Body of pancreas (tissue), 4 donors: ENCODE results near the gene LRR1. TPM values are rescaled to one million over a fixed set of nuclear protein-coding genes. Genes with fewer than 3 reads are reported as not detected.
"Not testable (repeated sequence)": the region's sequence is repeated elsewhere in the genome, so short reads cannot be mapped to it uniquely, and the experiment has no call there.

Experiments
- ATAC-seq: fragments of 150-250 bp; one replicate; pipeline ENCODE4 v1.9.1; 2016
- DNase-seq, 4 donors: peaks; one replicate each; pipeline ENCODE4 v3.0.0-alpha.2; 2019
- H3K27ac ChIP-seq, 4 donors: fragments of 200-600 bp; sonication (generic); 1 replicate in 3 of 4; 2 replicates in 1 of 4; pipeline versions ENCODE4 v1.5.1 to v1.6.1; 2016 to 2019; ENCODE audit warnings: mild to moderate bottlenecking in 1 of 4, mixed read lengths in 1 of 4, moderate library complexity in 1 of 4
- H3K27me3 ChIP-seq, 2 donors: fragments of 200-600 bp; sonication (generic); one replicate each; pipeline ENCODE4 v1.6.0; 2016; ENCODE audit warnings: mild to moderate bottlenecking in 1 of 2
- H3K36me3 ChIP-seq, 2 donors: fragments of 200-600 bp; sonication (generic); replicated peaks in 1 of 2; 2 replicates each; pipeline ENCODE4 v1.5.1; 2016; ENCODE audit warnings: low read depth in 2 of 2; ENCODE audit not compliant: insufficient read depth in 1 of 2
- H3K4me1 ChIP-seq: fragments of 200-600 bp; sonication (generic); one replicate; pipeline ENCODE4 v1.6.0; 2016
- H3K4me3 ChIP-seq, 2 donors: fragments of 200-600 bp; sonication (generic); 1 replicate in 1 of 2; 2 replicates in 1 of 2; pipeline ENCODE4 v1.5.1; 2016 to 2019
- H3K9me3 ChIP-seq, 3 donors: fragments of 200-600 bp; sonication (generic); 1 replicate in 2 of 3; 2 replicates in 1 of 3; pipeline ENCODE4 v1.5.1; 2016
- CTCF ChIP-seq, 7 experiments: fragments of 450-650 bp in 4 of 7; fragments of 200-600 bp in 3 of 7; sonication (generic) in 3 of 7; IDR thresholded peaks; one replicate each; pipeline ENCODE4 v1.5.1; 2016 to 2019; ENCODE audit warnings: antibody characterized with exemption in 7 of 7
- POLR2A ChIP-seq, 3 donors: fragments of 450-650 bp; IDR thresholded peaks; one replicate each; pipeline ENCODE4 v1.6.1; 2016; ENCODE audit warnings: antibody characterized with exemption in 3 of 3, mild to moderate bottlenecking in 2 of 3
- WGBS, 2 donors: methylation state at CpG; one replicate each; pipeline ENCODE4 v1.1.5; 2017; 5-methylcytosine and 5-hydroxymethylcytosine counted together
- intact Hi-C: fragments of 100-400 bp; cut with DNase I; formaldehyde crosslinking; loops from one replicate; pipeline ENCODE4 v1.15.1; 2023
- total RNA-seq, 2 donors: library from RNA; depleted of rRNA; stranded (reverse); fragments of >200 nt; gene quantifications; one replicate each; pipeline ENCODE4 v1.1.0, GENCODE V29; 2016

The LRR1 gene
- total RNA-seq, 2 donors from 2014 or later = 9.6 to 27.0 TPM

GRCh38 chr14:49614196-49614595, 15.5 kb downstream of the LRR1 start:
- Histone ChIP-seq H3K4me3 (no peak overlapping the region), H3K9me3 (no peaks in the 10 kb centered on the region), H3K27me3 (no peaks in the 10 kb centered on the region), H3K27ac (no peak overlapping the region), H3K4me1 (peaks cover 13% of the 10 kb centered on the region), H3K36me3 (peaks cover 0 to 6% of the 10 kb centered on the region in 2 donors)
- intact Hi-C loops = no loop called here
- no peak for TF ChIP-seq POLR2A (IDR thresholded peaks at IDR 0.05)
- no peak for ATAC-seq
- DNase-seq = no peak
- WGBS, 2 donors = 73 to 77% methylated on average over 2 of the region's 2 CpGs

DNA sequence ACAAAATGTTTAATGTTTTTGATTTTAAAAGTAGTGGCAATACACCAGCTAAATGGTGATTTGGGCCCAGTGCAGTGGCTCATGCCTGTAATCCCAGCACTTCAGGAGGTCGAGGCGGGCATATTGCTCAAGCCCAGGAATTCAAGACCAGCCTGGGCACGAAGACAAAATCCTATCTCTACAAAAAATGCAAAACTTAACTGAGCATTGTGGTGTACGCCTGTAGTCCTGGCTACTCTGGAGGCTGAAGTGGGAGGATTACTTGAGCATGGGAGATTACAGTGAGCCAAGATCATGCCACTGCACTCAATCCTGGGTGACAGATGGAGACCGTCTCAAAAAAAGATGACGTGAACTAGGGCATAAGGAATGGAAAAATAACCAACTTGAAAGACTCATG, 17.0 kb downstream of the LRR1 start:
- ATAC-seq (no peak), DNase-seq (no peak)
- WGBS, 2 donors = 76 to 81% methylated on average over 6 of the region's 6 CpGs
- H3K36me3 ChIP-seq = peaks cover 0 to 6% of the 10 kb centered on the region in 2 donors
- H3K27me3 ChIP-seq = no peaks in the 10 kb centered on the region
- no peak overlapping the region for H3K27ac ChIP-seq
- H3K9me3 ChIP-seq = no peaks in the 10 kb centered on the region
- peaks cover 13% of the 10 kb centered on the region for H3K4me1 ChIP-seq
- no peak for TF ChIP-seq CTCF (IDR thresholded peaks at IDR 0.05)
- no peak for TF ChIP-seq POLR2A (IDR thresholded peaks at IDR 0.05)
- no peak overlapping the region for H3K4me3 ChIP-seq
- intact Hi-C loops = no loop called here

- H3K4me1 ChIP-seq = peaks cover 27% of the 10 kb centered on the region
- ATAC-seq (no peak), DNase-seq (no peak)
- no peak overlapping the region for H3K27ac ChIP-seq
- no peak overlapping the region for H3K4me3 ChIP-seq
- no peaks in the 10 kb centered on the region for H3K27me3 ChIP-seq
- no peaks in the 10 kb centered on the region for H3K9me3 ChIP-seq
- peaks cover 0 to 6% of the 10 kb centered on the region in 2 donors for H3K36me3 ChIP-seq
- intact Hi-C loops = no loop called here
- 79 to 88% methylated on average over 6 of the region's 6 CpGs for WGBS, 2 donors
- no peak for TF ChIP-seq CTCF (IDR thresholded peaks at IDR 0.05)
- TF ChIP-seq POLR2A (IDR thresholded peaks at IDR 0.05) = no peak
Observed at GRCh38 chr14:49617852-49618519, 19.2 kb downstream of the LRR1 start.

- DNase-seq, intact Hi-C loops, H3K9me3 ChIP-seq, ATAC-seq, H3K36me3 ChIP-seq, H3K27me3 ChIP-seq: not testable (repeated sequence)
- Histone ChIP-seq H3K4me1 (peaks cover 40% of the 10 kb centered on the region), H3K27ac (peak overlapping the region in 3 of 4 donors; percentile 83 to 98 (median 98)), H3K4me3 (peak overlapping the region; percentile 66 to 77)
- WGBS, 2 donors = 31 to 41% methylated on average over 14 to 19 of the region's 19 CpGs
Observed at GRCh38 chr14:49619273-49619672, 20.5 kb downstream of the LRR1 start.

- WGBS, 2 donors = 0% methylated on average over 11 of the region's 11 CpGs
- Histone ChIP-seq H3K27me3 (no peaks in the 10 kb centered on the region), H3K4me3 (peak overlapping the region; percentile 66 to 77), H3K27ac (peak overlapping the region; percentile 83 to 98 (median 94)), H3K36me3 (peaks cover 0 to 6% of the 10 kb centered on the region in 2 donors), H3K4me1 (peaks cover 43% of the 10 kb centered on the region), H3K9me3 (no peaks in the 10 kb centered on the region)
- ATAC-seq (no peak), DNase-seq (no peak)
- TF ChIP-seq CTCF (IDR thresholded peaks at IDR 0.05) (no peak), POLR2A (IDR thresholded peaks at IDR 0.05) (no peak)
- intact Hi-C loops = no loop called here
Observed at GRCh38 chr14:49619730-49620129, 21.0 kb downstream of the LRR1 start.
